CD14-positive monocyte (primary cell): ENCODE measurements around the gene SPATA13. TPM values are rescaled to one million over a fixed set of nuclear protein-coding genes. Genes with fewer than 3 reads are reported as not detected.
"Not testable (repeated sequence)": the region's sequence is repeated elsewhere in the genome, so short reads cannot be mapped to it uniquely, and the experiment has no call there.

Experiments used
- DNase-seq, 3 donors: peaks; one replicate each; pipeline ENCODE4 v3.0.0-alpha.2; 2011 to 2022
- H2AFZ ChIP-seq: 2 replicates; pipeline ENCODE4 v1.6.0; 2012; ENCODE audit warnings: mild to moderate bottlenecking, low read depth, low read length, inconsistent platforms; ENCODE audit not compliant: insufficient read depth, poor library complexity, severe bottlenecking
- H3K27ac ChIP-seq, 2 donors: 1 replicate in 1 of 2; 2 replicates in 1 of 2; pipeline ENCODE4 v1.5.1; 2012 to 2013; ENCODE audit warnings: low read length in 2 of 2, control low read depth in 1 of 2, inconsistent platforms in 1 of 2, low read depth in 1 of 2, mild to moderate bottlenecking in 1 of 2
- H3K27me3 ChIP-seq, 2 donors: one replicate each; pipeline versions ENCODE4 v1.6.0 to v1.6.1; 2011 to 2013; ENCODE audit warnings: low read length in 2 of 2; ENCODE audit not compliant: control insufficient read depth in 2 of 2, insufficient read depth in 2 of 2
- H3K36me3 ChIP-seq, 2 donors: replicated peaks in 1 of 2; 1 replicate in 1 of 2; 2 replicates in 1 of 2; pipeline versions ENCODE4 v1.5.1 to v1.6.1; 2012 to 2013; ENCODE audit warnings: low read length in 2 of 2, control low read depth in 1 of 2, inconsistent platforms in 1 of 2, mild to moderate bottlenecking in 1 of 2; ENCODE audit not compliant: insufficient read depth in 2 of 2, control insufficient read depth in 1 of 2
- H3K4me1 ChIP-seq, 2 donors: 1 replicate in 1 of 2; 2 replicates in 1 of 2; pipeline versions ENCODE4 v1.5.1 to v1.6.1; 2012 to 2013; ENCODE audit warnings: low read length in 2 of 2, control low read depth in 1 of 2, inconsistent platforms in 1 of 2, mild to moderate bottlenecking in 1 of 2, moderate library complexity in 1 of 2; ENCODE audit not compliant: insufficient read depth in 2 of 2, control insufficient read depth in 1 of 2
- H3K4me2 ChIP-seq: replicated peaks from 2 replicates; pipeline ENCODE3; 2012; ENCODE audit warnings: low read length, moderate library complexity, mild to moderate bottlenecking; ENCODE audit not compliant: poor library complexity, severe bottlenecking; ENCODE audit errors: extremely low read depth
- H3K4me3 ChIP-seq, 3 experiments: fragments of 200-600 bp in 1 of 3; sonication (generic) in 1 of 3; replicated peaks in 1 of 3; 1 replicate in 2 of 3; 2 replicates in 1 of 3; pipeline ENCODE4 v1.5.1; 2011 to 2013; ENCODE audit warnings: low read length in 3 of 3, mild to moderate bottlenecking in 3 of 3, control low read depth in 2 of 3, low read depth in 2 of 3, inconsistent platforms in 1 of 3, moderate library complexity in 1 of 3
- H3K79me2 ChIP-seq: 2 replicates; pipeline ENCODE4 v1.6.0; 2012; ENCODE audit warnings: mild to moderate bottlenecking, control low read depth, inconsistent platforms, low read length, moderate library complexity; ENCODE audit not compliant: insufficient read depth
- H3K9ac ChIP-seq: 2 replicates; pipeline ENCODE4 v1.6.0; 2017; ENCODE audit warnings: low read length, mild to moderate bottlenecking; ENCODE audit not compliant: insufficient read depth, poor library complexity, severe bottlenecking
- H3K9me3 ChIP-seq, 2 donors: replicated peaks in 1 of 2; 1 replicate in 1 of 2; 2 replicates in 1 of 2; pipeline versions ENCODE4 v1.5.1 to v1.6.1; 2012 to 2013; ENCODE audit warnings: low read length in 2 of 2, control low read depth in 1 of 2; ENCODE audit not compliant: control insufficient read depth in 1 of 2, insufficient read depth in 1 of 2
- H4K20me1 ChIP-seq: 2 replicates; pipeline ENCODE4 v1.6.0; 2012; ENCODE audit warnings: mild to moderate bottlenecking, low read length, control low read depth, moderate library complexity; ENCODE audit not compliant: insufficient read depth
- H3K27ac Mint-ChIP-seq, 7 donors: one replicate each; pipeline ENCODE4 v1.8.0; 2020; ENCODE audit warnings: mild to moderate bottlenecking in 7 of 7, mixed read lengths in 7 of 7, moderate library complexity in 6 of 7, inconsistent platforms in 2 of 7
- H3K27me3 Mint-ChIP-seq, 3 donors: one replicate each; pipeline ENCODE4 v1.8.0; 2021 to 2022; ENCODE audit warnings: low read depth in 3 of 3, mild to moderate bottlenecking in 3 of 3, mixed read lengths in 3 of 3, moderate library complexity in 3 of 3, inconsistent platforms in 1 of 3
- H3K36me3 Mint-ChIP-seq, 2 donors: one replicate each; pipeline ENCODE4 v1.8.0; 2020; ENCODE audit warnings: mixed read lengths in 2 of 2, inconsistent platforms in 1 of 2, mild to moderate bottlenecking in 1 of 2
- H3K4me1 Mint-ChIP-seq: one replicate; pipeline ENCODE4 v1.8.0; 2020; ENCODE audit warnings: mild to moderate bottlenecking, mixed read lengths
- H3K4me3 Mint-ChIP-seq, 2 donors: one replicate each; pipeline ENCODE4 v1.8.0; 2020; ENCODE audit warnings: mild to moderate bottlenecking in 2 of 2, mixed read lengths in 2 of 2, moderate library complexity in 1 of 2
- H3K9me3 Mint-ChIP-seq, 7 donors: one replicate each; pipeline ENCODE4 v1.8.0; 2020 to 2022; ENCODE audit warnings: mixed read lengths in 7 of 7, mild to moderate bottlenecking in 6 of 7, moderate library complexity in 6 of 7, inconsistent platforms in 2 of 7
- WGBS: methylation state at CpG from one replicate; pipeline ENCODE4 v1.1.5; 2013; ENCODE audit warnings: missing lambda C conversion rate; ENCODE audit not compliant: insufficient coverage; 5-methylcytosine and 5-hydroxymethylcytosine counted together
- intact Hi-C, 2 donors: fragments of 100-400 bp; cut with micrococcal nuclease; formaldehyde crosslinking; loops; one replicate each; pipeline versions ENCODE4 v1.15.0 to v1.15.1; 2023
- polyA plus RNA-seq, 3 donors: library from polyadenylated mRNA; depleted of rRNA in 1 of 3; unstranded in 2 of 3; stranded (reverse) in 1 of 3; fragments of 300-500 nt in 2 of 3; fragments of >200 nt in 1 of 3; fragmentation: Illumina TruSeq in 2 of 3; gene quantifications; 1 replicate in 2 of 3; 2 replicates in 1 of 3; pipeline ENCODE4 v1.2.3, GENCODE V29; 2012 to 2021
- TF ChIP-seq, protein P1 (sequence below): fragments of 200-600 bp; IDR thresholded peaks from one replicate; pipeline ENCODE4 v1.8.0; 2022; ENCODE audit warnings: antibody characterized with exemption, mild to moderate bottlenecking

Gene SPATA13
- polyA plus RNA-seq, 3 donors: 9.3 to 44.7 (median 11.6) TPM

DNA sequence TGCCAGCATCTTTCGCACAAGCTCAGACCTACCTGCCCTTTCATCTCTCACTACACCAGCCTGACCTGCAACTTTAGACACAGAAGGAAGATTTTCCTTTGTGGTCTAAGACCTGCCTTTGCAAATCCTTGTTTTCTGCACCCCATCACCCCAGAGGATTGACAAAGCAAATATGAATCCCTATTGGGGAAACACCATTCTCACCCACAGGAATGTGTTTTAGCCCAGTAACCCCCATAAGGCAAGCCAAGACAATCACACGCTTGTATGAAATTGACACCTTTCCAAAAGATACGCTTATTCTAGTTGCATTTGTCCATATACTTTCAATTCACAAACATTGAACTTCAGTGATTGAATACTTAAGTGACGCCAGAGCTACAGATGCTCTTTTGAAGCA, 55.7 kb downstream of the SPATA13 start:
- Histone ChIP-seq H3K4me3 (no peak overlapping the region), H2AFZ (no peak overlapping the region), H3K4me2 (no peak overlapping the region), H3K79me2 (no peaks in the 10 kb centered on the region), H3K4me1 (peaks cover 6 to 9% of the 10 kb centered on the region in 2 donors), H4K20me1 (no peaks in the 10 kb centered on the region), H3K27ac (no peak overlapping the region), H3K9me3 (no peaks in the 10 kb centered on the region), H3K9ac (no peak overlapping the region), H3K27me3 (no peaks in the 10 kb centered on the region), H3K36me3 (no peaks in the 10 kb centered on the region)
- 100% methylated on average over 2 of the region's 4 CpGs for WGBS
- Mint-ChIP-seq H3K27ac (no peak overlapping the region), H3K36me3 (no peaks in the 10 kb centered on the region), H3K4me1 (peaks cover 23% of the 10 kb centered on the region), H3K9me3 (no peaks in the 10 kb centered on the region), H3K4me3 (no peak overlapping the region), H3K27me3 (peaks cover 0 to 2% (median 0%) of the 10 kb centered on the region in 3 donors)
- intact Hi-C loops: loop anchor here (5.0 to 10.0 kb wide), 2 partner anchors 39 to 161 kb away; no protein-coding TSS in a partner anchor
- no peak for DNase-seq
- TF ChIP-seq, protein P1, sequence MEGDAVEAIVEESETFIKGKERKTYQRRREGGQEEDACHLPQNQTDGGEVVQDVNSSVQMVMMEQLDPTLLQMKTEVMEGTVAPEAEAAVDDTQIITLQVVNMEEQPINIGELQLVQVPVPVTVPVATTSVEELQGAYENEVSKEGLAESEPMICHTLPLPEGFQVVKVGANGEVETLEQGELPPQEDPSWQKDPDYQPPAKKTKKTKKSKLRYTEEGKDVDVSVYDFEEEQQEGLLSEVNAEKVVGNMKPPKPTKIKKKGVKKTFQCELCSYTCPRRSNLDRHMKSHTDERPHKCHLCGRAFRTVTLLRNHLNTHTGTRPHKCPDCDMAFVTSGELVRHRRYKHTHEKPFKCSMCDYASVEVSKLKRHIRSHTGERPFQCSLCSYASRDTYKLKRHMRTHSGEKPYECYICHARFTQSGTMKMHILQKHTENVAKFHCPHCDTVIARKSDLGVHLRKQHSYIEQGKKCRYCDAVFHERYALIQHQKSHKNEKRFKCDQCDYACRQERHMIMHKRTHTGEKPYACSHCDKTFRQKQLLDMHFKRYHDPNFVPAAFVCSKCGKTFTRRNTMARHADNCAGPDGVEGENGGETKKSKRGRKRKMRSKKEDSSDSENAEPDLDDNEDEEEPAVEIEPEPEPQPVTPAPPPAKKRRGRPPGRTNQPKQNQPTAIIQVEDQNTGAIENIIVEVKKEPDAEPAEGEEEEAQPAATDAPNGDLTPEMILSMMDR: no peak

DNA sequence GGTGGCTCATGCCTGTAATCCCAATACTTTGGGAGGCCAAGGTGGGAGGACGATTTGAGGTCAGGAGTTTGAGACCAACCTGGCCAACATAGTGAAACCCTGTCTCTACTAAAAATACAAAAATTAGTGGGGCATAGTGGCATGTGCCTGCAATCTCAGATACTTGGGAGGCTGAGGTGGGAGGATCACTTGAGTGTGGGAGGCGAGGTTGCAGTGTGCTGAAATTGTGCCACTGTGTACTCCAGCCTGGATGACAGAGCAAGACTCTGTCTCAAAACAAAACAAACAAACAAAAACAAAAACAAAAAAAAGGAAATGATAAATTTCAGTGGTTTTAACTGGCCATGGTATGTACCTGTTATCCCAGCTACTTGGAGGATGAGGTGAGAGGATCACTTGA, 56.3 kb downstream of the SPATA13 start:
- no CpG with 5 or more reads among the region's 2 CpGs for WGBS
- not testable (repeated sequence) for H3K9me3 Mint-ChIP-seq, H3K4me1 ChIP-seq, DNase-seq, H2AFZ ChIP-seq, H3K4me2 ChIP-seq, H3K36me3 ChIP-seq, H3K36me3 Mint-ChIP-seq, H3K9ac ChIP-seq, H3K27ac Mint-ChIP-seq, H3K4me3 Mint-ChIP-seq, H3K27ac ChIP-seq, H3K4me3 ChIP-seq, H3K79me2 ChIP-seq, H3K27me3 Mint-ChIP-seq, H3K27me3 ChIP-seq, H3K9me3 ChIP-seq, H4K20me1 ChIP-seq
- peaks cover 23% of the 10 kb centered on the region for H3K4me1 Mint-ChIP-seq
- intact Hi-C loops: loop anchor here (5.0 to 10.0 kb wide), 2 partner anchors 39 to 162 kb away; no protein-coding TSS in a partner anchor
